PFSK-1 (cell line): Measurements from ENCODE around the gene CPVL.

Experiments
- FOXP2 ChIP-seq: optimal IDR thresholded peaks from 2 replicates; pipeline ENCODE3; 2011; ENCODE audit warnings: borderline replicate concordance, control low read depth, inconsistent platforms; ENCODE audit not compliant: insufficient read depth; ENCODE audit errors: extremely low read length, extremely low read depth
- POLR2AphosphoS5 ChIP-seq: IDR thresholded peaks from 2 replicates; pipeline ENCODE4 v1.6.1; 2012; ENCODE audit warnings: low read depth, mild to moderate bottlenecking, control low read depth, low read length, moderate library complexity
- TAF1 ChIP-seq: IDR thresholded peaks from 2 replicates; pipeline ENCODE4 v1.6.1; 2012; ENCODE audit warnings: low read length, control low read depth, borderline replicate concordance; ENCODE audit not compliant: insufficient read depth
- TF ChIP-seq, protein P1 (sequence below), 2 experiments: IDR thresholded peaks; 2 replicates each; pipeline versions ENCODE4 v1.6.1 to v1.8.0; 2011 to 2012; ENCODE audit warnings: low read depth in 2 of 2, low read length in 2 of 2, control low read depth in 1 of 2, inconsistent platforms in 1 of 2, mild to moderate bottlenecking in 1 of 2, moderate library complexity in 1 of 2; ENCODE audit not compliant: insufficient read depth in 1 of 2

DNA sequence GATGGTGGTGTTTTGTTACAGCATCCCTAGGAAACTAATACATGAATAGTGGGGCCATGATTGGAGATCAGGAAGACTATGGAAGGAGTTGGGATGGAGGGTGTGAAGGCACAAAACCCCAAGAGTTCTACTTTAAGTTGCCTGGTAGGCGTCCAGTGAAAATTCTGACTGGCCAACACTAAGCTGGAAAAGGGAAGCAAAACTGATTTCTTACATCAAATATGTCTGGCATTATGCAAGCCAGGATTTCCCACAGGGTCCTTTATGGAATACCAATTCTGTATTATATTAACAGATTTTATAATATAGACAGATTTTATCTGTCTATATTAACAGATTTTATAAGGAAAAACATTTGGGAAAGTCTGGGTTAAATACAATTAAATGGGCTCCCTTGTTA lies 16.2 kb downstream of the CPVL start:
- TF ChIP-seq POLR2AphosphoS5, result no peak
- no peak for TF ChIP-seq FOXP2
- TF ChIP-seq TAF1, result no peak
- TF ChIP-seq, protein P1, sequence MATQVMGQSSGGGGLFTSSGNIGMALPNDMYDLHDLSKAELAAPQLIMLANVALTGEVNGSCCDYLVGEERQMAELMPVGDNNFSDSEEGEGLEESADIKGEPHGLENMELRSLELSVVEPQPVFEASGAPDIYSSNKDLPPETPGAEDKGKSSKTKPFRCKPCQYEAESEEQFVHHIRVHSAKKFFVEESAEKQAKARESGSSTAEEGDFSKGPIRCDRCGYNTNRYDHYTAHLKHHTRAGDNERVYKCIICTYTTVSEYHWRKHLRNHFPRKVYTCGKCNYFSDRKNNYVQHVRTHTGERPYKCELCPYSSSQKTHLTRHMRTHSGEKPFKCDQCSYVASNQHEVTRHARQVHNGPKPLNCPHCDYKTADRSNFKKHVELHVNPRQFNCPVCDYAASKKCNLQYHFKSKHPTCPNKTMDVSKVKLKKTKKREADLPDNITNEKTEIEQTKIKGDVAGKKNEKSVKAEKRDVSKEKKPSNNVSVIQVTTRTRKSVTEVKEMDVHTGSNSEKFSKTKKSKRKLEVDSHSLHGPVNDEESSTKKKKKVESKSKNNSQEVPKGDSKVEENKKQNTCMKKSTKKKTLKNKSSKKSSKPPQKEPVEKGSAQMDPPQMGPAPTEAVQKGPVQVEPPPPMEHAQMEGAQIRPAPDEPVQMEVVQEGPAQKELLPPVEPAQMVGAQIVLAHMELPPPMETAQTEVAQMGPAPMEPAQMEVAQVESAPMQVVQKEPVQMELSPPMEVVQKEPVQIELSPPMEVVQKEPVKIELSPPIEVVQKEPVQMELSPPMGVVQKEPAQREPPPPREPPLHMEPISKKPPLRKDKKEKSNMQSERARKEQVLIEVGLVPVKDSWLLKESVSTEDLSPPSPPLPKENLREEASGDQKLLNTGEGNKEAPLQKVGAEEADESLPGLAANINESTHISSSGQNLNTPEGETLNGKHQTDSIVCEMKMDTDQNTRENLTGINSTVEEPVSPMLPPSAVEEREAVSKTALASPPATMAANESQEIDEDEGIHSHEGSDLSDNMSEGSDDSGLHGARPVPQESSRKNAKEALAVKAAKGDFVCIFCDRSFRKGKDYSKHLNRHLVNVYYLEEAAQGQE (IDR thresholded peaks at IDR 0.05; ENCODE audit: insufficient read depth in 1 of 2, low read depth in 2 of 2, low read length in 2 of 2), result no peak
